Mucosa of descending colon (tissue), 3 donors: ENCODE results near the gene RBM38. TPM values are rescaled to one million over a fixed set of nuclear protein-coding genes. Genes with fewer than 3 reads are reported as not detected.

Experiments used
- ATAC-seq: fragments of 200-7000 bp; cut with Tn5 transposase; one replicate; pipeline ENCODE4 v1.9.1; 2020; ENCODE audit warnings: mild to moderate bottlenecking, moderate library complexity
- DNase-seq, 3 donors: peaks; one replicate each; pipeline ENCODE4 v3.0.0-alpha.2; 2020
- H3K36me3 ChIP-seq: fragments of 200-600 bp; one replicate; pipeline ENCODE4 v1.8.0; 2021; ENCODE audit warnings: low read depth, mild to moderate bottlenecking
- H3K4me1 ChIP-seq: fragments of 200-600 bp; one replicate; pipeline ENCODE4 v1.8.0; 2021; ENCODE audit warnings: low read depth, mild to moderate bottlenecking
- H3K4me3 ChIP-seq: fragments of 200-600 bp; one replicate; pipeline ENCODE4 v1.8.0; 2021; ENCODE audit warnings: mild to moderate bottlenecking
- H3K9me3 ChIP-seq: fragments of 200-600 bp; one replicate; pipeline ENCODE4 v1.8.0; 2021; ENCODE audit warnings: mild to moderate bottlenecking
- CTCF ChIP-seq: fragments of 200-600 bp; IDR thresholded peaks from one replicate; pipeline ENCODE4 v1.8.0; 2022; ENCODE audit warnings: antibody characterized with exemption, mild to moderate bottlenecking
- intact Hi-C, 2 donors: fragments of 100-400 bp; cut with DNase I in 1 of 2; cut with micrococcal nuclease in 1 of 2; formaldehyde crosslinking; loops; one replicate each; pipeline versions ENCODE4 v1.11.0 to v1.11.1; 2022; cut with DNase I, micrococcal nuclease
- total RNA-seq, 3 donors: library from RNA; stranded (reverse); fragmentation: NEBNext Ultra II Directional in 2 of 3; extraction: Animal tissue kit (Norgen Biotek cat#: 25700) in 2 of 3; gene quantifications; one replicate each; pipeline versions ENCODE4 v1.2.1 to v1.2.4, GENCODE V29; 2021 to 2023
- donor health status: DM: no; HTN: no; CAD: no; lungs with moderate emphysema.
- donor health status: DM: no; HTN: no; CAD: no.
- donor health status: DM: no; HTN: yes; CAD: no.

RBM38 gene
- total RNA-seq, 3 donors from 2014 or later, result 29.5 to 85.5 (median 36.8) TPM

GRCh38 chr20:57450931-57451330 lies 59.7 kb downstream of the RBM38 start:
- Histone ChIP-seq H3K4me1 (no peaks in the 10 kb centered on the region), H3K4me3 (no peak overlapping the region), H3K36me3 (no peaks in the 10 kb centered on the region), H3K9me3 (no peaks in the 10 kb centered on the region)
- intact Hi-C loops, result no loop called here
- no peak for TF ChIP-seq CTCF
- ATAC-seq (peak; percentile 17), DNase-seq (no peak)

- no peak for ATAC-seq
- Histone ChIP-seq H3K9me3 (no peaks in the 10 kb centered on the region), H3K4me1 (no peaks in the 10 kb centered on the region), H3K4me3 (no peak overlapping the region), H3K36me3 (no peaks in the 10 kb centered on the region)
- no peak for DNase-seq
- no peak for TF ChIP-seq CTCF
- intact Hi-C loops, result no loop called here
Observed at GRCh38 chr20:57451431-57451794, 60.2 kb downstream of the RBM38 start.

GRCh38 chr20:57451795-57452661 lies 60.8 kb downstream of the RBM38 start:
- DNase-seq, result no peak
- H3K4me1 ChIP-seq, result no peaks in the 10 kb centered on the region
- ATAC-seq, result peak; percentile 50
- no peaks in the 10 kb centered on the region for H3K36me3 ChIP-seq
- TF ChIP-seq CTCF, result no peak
- intact Hi-C loops, result no loop called here
- H3K4me3 ChIP-seq, result no peak overlapping the region
- H3K9me3 ChIP-seq, result no peaks in the 10 kb centered on the region

- intact Hi-C loops, result no loop called here
- ATAC-seq (no peak), DNase-seq (no peak)
- no peak overlapping the region for H3K4me3 ChIP-seq
- H3K9me3 ChIP-seq, result no peaks in the 10 kb centered on the region
- TF ChIP-seq CTCF, result no peak
- no peaks in the 10 kb centered on the region for H3K4me1 ChIP-seq
- no peaks in the 10 kb centered on the region for H3K36me3 ChIP-seq
Observed at GRCh38 chr20:57455386-57455785, 64.2 kb downstream of the RBM38 start.

GRCh38 chr20:57456116-57456515 lies 64.9 kb downstream of the RBM38 start:
- Histone ChIP-seq H3K36me3 (no peaks in the 10 kb centered on the region), H3K9me3 (no peaks in the 10 kb centered on the region), H3K4me1 (no peaks in the 10 kb centered on the region), H3K4me3 (no peak overlapping the region)
- TF ChIP-seq CTCF, result no peak
- intact Hi-C loops, result no loop called here
- DNase-seq (no peak), ATAC-seq (no peak)
